HG03280 (cell line): Measurements from ENCODE around the gene RING1.

Experiments
- ATAC-seq: cut with Tn5 transposase; IDR thresholded peaks from one replicate; pipeline ENCODE4 v1.9.1; 2021; ENCODE audit warnings: mild to moderate bottlenecking, moderate library complexity; ENCODE audit not compliant: unreplicated experiment

RING1 gene

GRCh38 chr6:33192105-33192646 lies 16.1 kb upstream of the RING1 start, which contains the start of gene COL11A2:
Gene COL11A2, minus strand, starts transcription at chr6:33192467. Its CDS starts 227 bp downstream, at chr6:33192240.
- no peak for ATAC-seq

- no peak for ATAC-seq
Observed at GRCh38 chr6:33192671-33193602, 15.4 kb upstream of the RING1 start.

- no peak for ATAC-seq
Observed at GRCh38 chr6:33193619-33194018, 14.7 kb upstream of the RING1 start.

- no peak for ATAC-seq
Observed at GRCh38 chr6:33194431-33194979, 13.8 kb upstream of the RING1 start.

- no peak for ATAC-seq
Observed at GRCh38 chr6:33195304-33196165, 12.8 kb upstream of the RING1 start.

- ATAC-seq: no peak
Observed at GRCh38 chr6:33197431-33198048, 10.8 kb upstream of the RING1 start.

GRCh38 chr6:33198159-33198852 lies 10.0 kb upstream of the RING1 start:
- no peak for ATAC-seq

- ATAC-seq: no peak
Observed at GRCh38 chr6:33198853-33199436, 9.4 kb upstream of the RING1 start.

GRCh38 chr6:33199687-33200218 lies 8.5 kb upstream of the RING1 start:
- peak; percentile 23 for ATAC-seq

- ATAC-seq: peak; percentile 54
Observed at GRCh38 chr6:33200219-33201146, 7.8 kb upstream of the RING1 start, which contains the start of the genes RXRB and SLC39A7. Gene RXRB, minus strand, starts transcription at chr6:33200665. Its CDS starts 189 bp downstream, at chr6:33200476. Gene SLC39A7, plus strand, starts transcription at chr6:33200867. Its CDS starts 379 bp downstream, at chr6:33201246.

GRCh38 chr6:33201147-33201545 lies 7.2 kb upstream of the RING1 start:
- no peak for ATAC-seq

- no peak for ATAC-seq
Observed at GRCh38 chr6:33201935-33202334, 6.4 kb upstream of the RING1 start.

- ATAC-seq: no peak
Observed at GRCh38 chr6:33202799-33203198, 5.5 kb upstream of the RING1 start.

GRCh38 chr6:33203443-33204164 lies 4.7 kb upstream of the RING1 start:
- no peak for ATAC-seq

GRCh38 chr6:33204165-33204414 lies 4.2 kb upstream of the RING1 start:
- no peak for ATAC-seq

- ATAC-seq: peak; percentile 50
Observed at GRCh38 chr6:33204415-33205190, 3.7 kb upstream of the RING1 start, which contains the start of gene HSD17B8. Gene HSD17B8, plus strand, starts transcription at chr6:33204655. Its CDS starts 14 bp downstream, at chr6:33204669.
